ENCODE results near the gene BBS7.

The BBS7 gene

GRCh38 chr4:121873604-121874003 lies 3.3 kb upstream of the BBS7 start:
- no peak overlapping the region for H2AFZ ChIP-seq (ENCODE audit: low read length)
- no peaks in the 10 kb centered on the region for H3K27me3 ChIP-seq (ENCODE audit: insufficient read depth, low read length)
- no peaks in the 10 kb centered on the region for H3K36me3 ChIP-seq (ENCODE audit: insufficient read depth, low read length)
- H3K79me2 ChIP-seq (ENCODE audit: insufficient read depth, low read length), result no peaks in the 10 kb centered on the region
- no peak overlapping the region for H3K27ac ChIP-seq (ENCODE audit: low read depth, low read length, poor library complexity, severe bottlenecking)
- TF ChIP-seq CTCF (IDR thresholded peaks at IDR 0.05; ENCODE audit: low read length) (no peak), EZH2 (IDR thresholded peaks at IDR 0.05; ENCODE audit: borderline replicate concordance, low read length) (no peak)
- H3K9me2 ChIP-seq (ENCODE audit: low read depth, low read length), result no peaks in the 10 kb centered on the region
- no peak overlapping the region for H3K4me3 ChIP-seq (ENCODE audit: low read depth, low read length, poor library complexity, severe bottlenecking)
- H3F3A ChIP-seq (ENCODE audit: insufficient read depth, low read length), result no peaks in the 10 kb centered on the region
- H3K4me2 ChIP-seq (ENCODE audit: low read length), result no peak overlapping the region
- no peak overlapping the region for H3K9ac ChIP-seq (ENCODE audit: low read length)
- no peaks in the 10 kb centered on the region for H3K9me3 ChIP-seq (ENCODE audit: low read length)
- no peaks in the 10 kb centered on the region for H4K20me1 ChIP-seq (ENCODE audit: insufficient read depth, low read length)
- peaks cover 13% of the 10 kb centered on the region for H3K4me1 ChIP-seq (ENCODE audit: insufficient read depth, low read length, severe bottlenecking)

DNA sequence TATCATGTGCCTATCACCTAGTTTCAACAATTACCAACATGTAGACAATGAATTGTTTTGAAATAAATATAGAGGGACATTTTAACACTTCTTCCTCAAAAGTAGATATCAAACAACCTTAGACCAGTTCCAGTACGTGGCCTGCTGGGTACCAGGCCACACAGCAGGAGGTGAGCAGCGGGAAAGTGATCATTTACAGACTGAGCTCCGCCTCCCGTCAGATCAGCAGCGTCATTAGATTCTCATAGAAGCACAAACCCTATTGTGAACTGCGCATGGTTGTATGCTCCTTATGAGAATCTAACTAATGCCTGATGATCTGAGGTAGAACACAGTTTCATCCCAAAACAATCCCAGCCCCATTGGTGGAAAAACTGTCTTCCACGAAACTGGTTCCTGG lies 6.5 kb downstream of the BBS7 start:
- peaks cover 32% of the 10 kb centered on the region for H3K36me3 ChIP-seq (ENCODE audit: insufficient read depth, low read length)
- no peaks in the 10 kb centered on the region for H3K4me1 ChIP-seq (ENCODE audit: insufficient read depth, low read length, severe bottlenecking)
- no peaks in the 10 kb centered on the region for H3F3A ChIP-seq (ENCODE audit: insufficient read depth, low read length)
- no peaks in the 10 kb centered on the region for H3K9me2 ChIP-seq (ENCODE audit: low read depth, low read length)
- H3K79me2 ChIP-seq (ENCODE audit: insufficient read depth, low read length), result no peaks in the 10 kb centered on the region
- no peak for TF ChIP-seq EZH2 (IDR thresholded peaks at IDR 0.05; ENCODE audit: borderline replicate concordance, low read length)
- no peak for TF ChIP-seq CTCF (IDR thresholded peaks at IDR 0.05; ENCODE audit: low read length)
- H3K27ac ChIP-seq (ENCODE audit: low read depth, low read length, poor library complexity, severe bottlenecking), result no peak overlapping the region
- H2AFZ ChIP-seq (ENCODE audit: low read length), result no peak overlapping the region
- H3K9me3 ChIP-seq (ENCODE audit: low read length), result no peaks in the 10 kb centered on the region
- no peak overlapping the region for H3K9ac ChIP-seq (ENCODE audit: low read length)
- no peak overlapping the region for H3K4me3 ChIP-seq (ENCODE audit: low read depth, low read length, poor library complexity, severe bottlenecking)
- H3K27me3 ChIP-seq (ENCODE audit: insufficient read depth, low read length), result no peaks in the 10 kb centered on the region
- no peaks in the 10 kb centered on the region for H4K20me1 ChIP-seq (ENCODE audit: insufficient read depth, low read length)
- H3K4me2 ChIP-seq (ENCODE audit: low read length), result no peak overlapping the region

DNA sequence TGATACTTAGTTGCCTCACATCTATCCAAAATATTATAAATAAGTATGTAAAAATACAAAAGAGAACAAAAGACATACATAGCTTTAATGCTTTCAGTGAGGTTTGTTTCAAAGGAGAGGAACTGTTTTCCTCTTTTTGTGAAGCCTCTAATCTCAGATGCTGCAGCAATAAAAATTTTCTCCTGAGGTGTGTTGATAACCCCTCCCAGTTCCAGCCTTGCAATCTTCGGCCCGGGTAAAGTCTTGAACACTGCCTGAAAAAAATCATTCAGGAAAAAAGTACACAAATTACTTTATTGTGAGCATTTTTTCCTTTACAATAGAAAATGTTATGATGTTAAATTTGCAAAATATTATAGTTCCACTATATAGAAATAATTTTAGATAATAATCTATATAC lies 8.8 kb downstream of the BBS7 start:
- Histone ChIP-seq H3K27me3 (ENCODE audit: insufficient read depth, low read length) (no peaks in the 10 kb centered on the region), H3F3A (ENCODE audit: insufficient read depth, low read length) (no peaks in the 10 kb centered on the region), H3K4me3 (ENCODE audit: low read depth, low read length, poor library complexity, severe bottlenecking) (no peak overlapping the region), H3K36me3 (ENCODE audit: insufficient read depth, low read length) (peaks cover 27% of the 10 kb centered on the region), H3K9me3 (ENCODE audit: low read length) (no peaks in the 10 kb centered on the region), H3K4me2 (ENCODE audit: low read length) (no peak overlapping the region), H3K9ac (ENCODE audit: low read length) (no peak overlapping the region), H3K9me2 (ENCODE audit: low read depth, low read length) (no peaks in the 10 kb centered on the region), H4K20me1 (ENCODE audit: insufficient read depth, low read length) (no peaks in the 10 kb centered on the region), H3K79me2 (ENCODE audit: insufficient read depth, low read length) (no peaks in the 10 kb centered on the region), H2AFZ (ENCODE audit: low read length) (no peak overlapping the region), H3K4me1 (ENCODE audit: insufficient read depth, low read length, severe bottlenecking) (no peaks in the 10 kb centered on the region), H3K27ac (ENCODE audit: low read depth, low read length, poor library complexity, severe bottlenecking) (no peak overlapping the region)
- TF ChIP-seq EZH2 (IDR thresholded peaks at IDR 0.05; ENCODE audit: borderline replicate concordance, low read length), result no peak
- TF ChIP-seq CTCF (IDR thresholded peaks at IDR 0.05; ENCODE audit: low read length), result no peak

All from OCI-LY1 (cell line).